Neural cell (in vitro differentiated cells): ENCODE data around the gene ABHD11.

ENCODE experiments used
- CTCF ChIP-seq: fragments of 450-650 bp; IDR thresholded peaks from 2 replicates; pipeline ENCODE4 v1.5.1; 2014; ENCODE audit warnings: antibody characterized with exemption, mild to moderate bottlenecking, moderate library complexity; ENCODE audit not compliant: poor library complexity, severe bottlenecking
- EP300 ChIP-seq: fragments of 450-650 bp; conservative IDR thresholded peaks from 2 replicates; pipeline ENCODE4 v1.6.1; 2014; ENCODE audit warnings: antibody characterized with exemption, mild to moderate bottlenecking, moderate library complexity; ENCODE audit not compliant: poor library complexity, severe bottlenecking
- MXI1 ChIP-seq: fragments of 450-650 bp; conservative IDR thresholded peaks from 2 replicates; pipeline ENCODE4 v1.6.1; 2014; ENCODE audit warnings: antibody characterized with exemption, mild to moderate bottlenecking; ENCODE audit not compliant: poor library complexity, severe bottlenecking
- POLR2AphosphoS5 ChIP-seq: IDR thresholded peaks from 2 replicates; pipeline ENCODE4 v1.6.1; 2012

- TF ChIP-seq EP300 = no peak
- TF ChIP-seq MXI1 = no peak
- TF ChIP-seq CTCF = no peak
- no peak for TF ChIP-seq POLR2AphosphoS5
Measured at GRCh38 chr7:73778801-73779389, 40.3 kb upstream of the ABHD11 start.
